Measurements from ENCODE around the gene DNPH1. TPM values are rescaled to one million over a fixed set of nuclear protein-coding genes. Genes with fewer than 3 reads are reported as not detected.

DNPH1 gene
- total RNA-seq, 6 experiments from 2014 or later: 38.3 to 56.3 (median 49.1) TPM

GRCh38 chr6:43246301-43247113 is 17.2 kb upstream of the DNPH1 start:
- Mint-ChIP-seq H3K36me3 (ENCODE audit: low read depth) (no peaks in the 10 kb centered on the region), H3K4me1 (ENCODE audit: low read depth) (peaks cover 5% of the 10 kb centered on the region; the same call in 1 of the 2 replicates), H3K27me3 (ENCODE audit: insufficient read depth) (peaks cover 25% of the 10 kb centered on the region), H3K27ac (no peak overlapping the region), H3K4me3 (peak overlapping the region; percentile 67; the same call in 1 of the 2 replicates), H3K9me3 (no peaks in the 10 kb centered on the region)
- no peak for TF ChIP-seq CTCF (IDR thresholded peaks at IDR 0.05)
- no peak for DNase-seq

GRCh38 chr6:43243664-43244321 is 14.5 kb upstream of the DNPH1 start:
- Mint-ChIP-seq H3K4me1 (ENCODE audit: low read depth) (no peaks in the 10 kb centered on the region), H3K9me3 (peaks cover 16% of the 10 kb centered on the region), H3K4me3 (no peak overlapping the region), H3K27me3 (ENCODE audit: insufficient read depth) (peaks cover 29% of the 10 kb centered on the region), H3K36me3 (ENCODE audit: low read depth) (peaks cover 10% of the 10 kb centered on the region), H3K27ac (no peak overlapping the region)
- DNase-seq: no peak
- TF ChIP-seq CTCF (IDR thresholded peaks at IDR 0.05): no peak

GRCh38 chr6:43242908-43243663 is 13.8 kb upstream of the DNPH1 start, which contains the start of gene TTBK1:
Gene TTBK1, plus strand, starts transcription at chr6:43243481. Its CDS starts 3,180 bp downstream, at chr6:43246661.
- H3K4me1 Mint-ChIP-seq (ENCODE audit: low read depth): no peaks in the 10 kb centered on the region
- no peak within 1 kb of the TSS for H3K4me3 Mint-ChIP-seq
- no peak for DNase-seq
- H3K27ac Mint-ChIP-seq: no peak within 1 kb of the TSS
- peaks cover 32% of the 10 kb centered on the region for H3K27me3 Mint-ChIP-seq (ENCODE audit: insufficient read depth)
- H3K9me3 Mint-ChIP-seq: peaks cover 19% of the 10 kb centered on the region
- TF ChIP-seq CTCF (IDR thresholded peaks at IDR 0.05): no peak
- peaks cover 10% of the 10 kb centered on the region for H3K36me3 Mint-ChIP-seq (ENCODE audit: low read depth)

GRCh38 chr6:43241446-43241845 is 12.2 kb upstream of the DNPH1 start:
- TF ChIP-seq CTCF (IDR thresholded peaks at IDR 0.05): no peak
- no peak overlapping the region for H3K27ac Mint-ChIP-seq

GRCh38 chr6:43240950-43241349 is 11.7 kb upstream of the DNPH1 start:
- Mint-ChIP-seq H3K27ac (no peak overlapping the region), H3K27me3 (ENCODE audit: insufficient read depth) (peaks cover 33% of the 10 kb centered on the region), H3K4me3 (no peak overlapping the region), H3K9me3 (peaks cover 19% of the 10 kb centered on the region), H3K36me3 (ENCODE audit: low read depth) (peaks cover 10% of the 10 kb centered on the region), H3K4me1 (ENCODE audit: low read depth) (no peaks in the 10 kb centered on the region)
- TF ChIP-seq CTCF (IDR thresholded peaks at IDR 0.05): no peak
- DNase-seq: no peak

More at GRCh38 chr6:43241446-43241845, 12.2 kb upstream of the DNPH1 start:
- H3K36me3 Mint-ChIP-seq (ENCODE audit: low read depth): peaks cover 10% of the 10 kb centered on the region
- H3K9me3 Mint-ChIP-seq: peaks cover 19% of the 10 kb centered on the region
- no peaks in the 10 kb centered on the region for H3K4me1 Mint-ChIP-seq (ENCODE audit: low read depth)
- H3K27me3 Mint-ChIP-seq (ENCODE audit: insufficient read depth): peaks cover 33% of the 10 kb centered on the region
- no peak overlapping the region for H3K4me3 Mint-ChIP-seq
- no peak for DNase-seq
